ENCODE results near the gene RPL12.

DNA sequence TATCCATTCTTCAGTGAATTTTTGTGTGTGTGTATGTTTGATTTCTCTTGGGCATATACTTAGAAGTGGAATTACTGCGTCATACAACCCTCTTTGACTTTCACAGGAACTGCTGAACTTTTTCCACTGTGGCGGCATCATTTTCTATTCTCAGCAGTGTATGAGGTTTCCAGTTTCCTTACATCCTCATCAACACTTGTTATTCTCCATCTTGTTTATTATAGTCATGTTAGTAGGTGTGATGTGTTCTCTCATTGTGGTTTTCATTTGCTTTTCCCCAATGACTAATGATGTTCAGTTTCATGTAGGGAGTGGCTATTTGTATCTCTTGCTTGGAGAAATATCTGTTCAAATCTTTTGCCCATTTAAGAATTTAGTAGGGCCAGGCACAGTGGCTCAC lies 24.4 kb downstream of the RPL12 start:
- TF ChIP-seq SP1 (IDR thresholded peaks at IDR 0.05) = no peak
- TF ChIP-seq, protein P1, sequence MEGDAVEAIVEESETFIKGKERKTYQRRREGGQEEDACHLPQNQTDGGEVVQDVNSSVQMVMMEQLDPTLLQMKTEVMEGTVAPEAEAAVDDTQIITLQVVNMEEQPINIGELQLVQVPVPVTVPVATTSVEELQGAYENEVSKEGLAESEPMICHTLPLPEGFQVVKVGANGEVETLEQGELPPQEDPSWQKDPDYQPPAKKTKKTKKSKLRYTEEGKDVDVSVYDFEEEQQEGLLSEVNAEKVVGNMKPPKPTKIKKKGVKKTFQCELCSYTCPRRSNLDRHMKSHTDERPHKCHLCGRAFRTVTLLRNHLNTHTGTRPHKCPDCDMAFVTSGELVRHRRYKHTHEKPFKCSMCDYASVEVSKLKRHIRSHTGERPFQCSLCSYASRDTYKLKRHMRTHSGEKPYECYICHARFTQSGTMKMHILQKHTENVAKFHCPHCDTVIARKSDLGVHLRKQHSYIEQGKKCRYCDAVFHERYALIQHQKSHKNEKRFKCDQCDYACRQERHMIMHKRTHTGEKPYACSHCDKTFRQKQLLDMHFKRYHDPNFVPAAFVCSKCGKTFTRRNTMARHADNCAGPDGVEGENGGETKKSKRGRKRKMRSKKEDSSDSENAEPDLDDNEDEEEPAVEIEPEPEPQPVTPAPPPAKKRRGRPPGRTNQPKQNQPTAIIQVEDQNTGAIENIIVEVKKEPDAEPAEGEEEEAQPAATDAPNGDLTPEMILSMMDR (IDR thresholded peaks at IDR 0.05; ENCODE audit: low read depth, low read length, missing input control) = no peak
- no peak for TF ChIP-seq TAF1 (conservative IDR thresholded peaks at IDR 0.05)
- TF ChIP-seq, protein P2, sequence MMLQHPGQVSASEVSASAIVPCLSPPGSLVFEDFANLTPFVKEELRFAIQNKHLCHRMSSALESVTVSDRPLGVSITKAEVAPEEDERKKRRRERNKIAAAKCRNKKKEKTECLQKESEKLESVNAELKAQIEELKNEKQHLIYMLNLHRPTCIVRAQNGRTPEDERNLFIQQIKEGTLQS (IDR thresholded peaks at IDR 0.05) = no peak
- no peak for TF ChIP-seq YY1 (IDR thresholded peaks at IDR 0.05)
- TF ChIP-seq, protein P3, sequence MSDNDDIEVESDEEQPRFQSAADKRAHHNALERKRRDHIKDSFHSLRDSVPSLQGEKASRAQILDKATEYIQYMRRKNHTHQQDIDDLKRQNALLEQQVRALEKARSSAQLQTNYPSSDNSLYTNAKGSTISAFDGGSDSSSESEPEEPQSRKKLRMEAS (IDR thresholded peaks at IDR 0.05) = no peak
- TF ChIP-seq, protein P4, sequence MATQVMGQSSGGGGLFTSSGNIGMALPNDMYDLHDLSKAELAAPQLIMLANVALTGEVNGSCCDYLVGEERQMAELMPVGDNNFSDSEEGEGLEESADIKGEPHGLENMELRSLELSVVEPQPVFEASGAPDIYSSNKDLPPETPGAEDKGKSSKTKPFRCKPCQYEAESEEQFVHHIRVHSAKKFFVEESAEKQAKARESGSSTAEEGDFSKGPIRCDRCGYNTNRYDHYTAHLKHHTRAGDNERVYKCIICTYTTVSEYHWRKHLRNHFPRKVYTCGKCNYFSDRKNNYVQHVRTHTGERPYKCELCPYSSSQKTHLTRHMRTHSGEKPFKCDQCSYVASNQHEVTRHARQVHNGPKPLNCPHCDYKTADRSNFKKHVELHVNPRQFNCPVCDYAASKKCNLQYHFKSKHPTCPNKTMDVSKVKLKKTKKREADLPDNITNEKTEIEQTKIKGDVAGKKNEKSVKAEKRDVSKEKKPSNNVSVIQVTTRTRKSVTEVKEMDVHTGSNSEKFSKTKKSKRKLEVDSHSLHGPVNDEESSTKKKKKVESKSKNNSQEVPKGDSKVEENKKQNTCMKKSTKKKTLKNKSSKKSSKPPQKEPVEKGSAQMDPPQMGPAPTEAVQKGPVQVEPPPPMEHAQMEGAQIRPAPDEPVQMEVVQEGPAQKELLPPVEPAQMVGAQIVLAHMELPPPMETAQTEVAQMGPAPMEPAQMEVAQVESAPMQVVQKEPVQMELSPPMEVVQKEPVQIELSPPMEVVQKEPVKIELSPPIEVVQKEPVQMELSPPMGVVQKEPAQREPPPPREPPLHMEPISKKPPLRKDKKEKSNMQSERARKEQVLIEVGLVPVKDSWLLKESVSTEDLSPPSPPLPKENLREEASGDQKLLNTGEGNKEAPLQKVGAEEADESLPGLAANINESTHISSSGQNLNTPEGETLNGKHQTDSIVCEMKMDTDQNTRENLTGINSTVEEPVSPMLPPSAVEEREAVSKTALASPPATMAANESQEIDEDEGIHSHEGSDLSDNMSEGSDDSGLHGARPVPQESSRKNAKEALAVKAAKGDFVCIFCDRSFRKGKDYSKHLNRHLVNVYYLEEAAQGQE (IDR thresholded peaks at IDR 0.05) = no peak
- TF ChIP-seq, protein P5, sequence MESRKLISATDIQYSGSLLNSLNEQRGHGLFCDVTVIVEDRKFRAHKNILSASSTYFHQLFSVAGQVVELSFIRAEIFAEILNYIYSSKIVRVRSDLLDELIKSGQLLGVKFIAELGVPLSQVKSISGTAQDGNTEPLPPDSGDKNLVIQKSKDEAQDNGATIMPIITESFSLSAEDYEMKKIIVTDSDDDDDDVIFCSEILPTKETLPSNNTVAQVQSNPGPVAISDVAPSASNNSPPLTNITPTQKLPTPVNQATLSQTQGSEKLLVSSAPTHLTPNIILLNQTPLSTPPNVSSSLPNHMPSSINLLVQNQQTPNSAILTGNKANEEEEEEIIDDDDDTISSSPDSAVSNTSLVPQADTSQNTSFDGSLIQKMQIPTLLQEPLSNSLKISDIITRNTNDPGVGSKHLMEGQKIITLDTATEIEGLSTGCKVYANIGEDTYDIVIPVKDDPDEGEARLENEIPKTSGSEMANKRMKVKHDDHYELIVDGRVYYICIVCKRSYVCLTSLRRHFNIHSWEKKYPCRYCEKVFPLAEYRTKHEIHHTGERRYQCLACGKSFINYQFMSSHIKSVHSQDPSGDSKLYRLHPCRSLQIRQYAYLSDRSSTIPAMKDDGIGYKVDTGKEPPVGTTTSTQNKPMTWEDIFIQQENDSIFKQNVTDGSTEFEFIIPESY (IDR thresholded peaks at IDR 0.05) = no peak
- no peak for TF ChIP-seq FOXA1 (IDR thresholded peaks at IDR 0.05)
- TF ChIP-seq EGR1 (IDR thresholded peaks at IDR 0.05; ENCODE audit: low read depth in 2 of 2) = no peak
- no peak for TF ChIP-seq JUND (IDR thresholded peaks at IDR 0.05)
